ENCODE data around the gene SYMPK. TPM values are rescaled to one million over a fixed set of nuclear protein-coding genes. Genes with fewer than 3 reads are reported as not detected.

The SYMPK gene
- total and polyA plus RNA-seq, 9 donors = 24.8 to 61.9 (median 50.1) TPM

GRCh38 chr19:45781214-45782161 is 81.5 kb downstream of the SYMPK start:
- Histone ChIP-seq H3K4me3 (peak overlapping the region; percentile 50), H3K4me1 (ENCODE audit: insufficient read depth) (peaks cover 17% of the 10 kb centered on the region), H3K36me3 (no peaks in the 10 kb centered on the region), H3K9me3 (no peaks in the 10 kb centered on the region), H3K27ac (peak overlapping the region; percentile 35 to 78), H3K27me3 (no peaks in the 10 kb centered on the region)
- WGBS, 3 donors = 31 to 47% (median 35%) methylated on average over 17 of the region's 17 CpGs
- TF ChIP-seq, protein P1, sequence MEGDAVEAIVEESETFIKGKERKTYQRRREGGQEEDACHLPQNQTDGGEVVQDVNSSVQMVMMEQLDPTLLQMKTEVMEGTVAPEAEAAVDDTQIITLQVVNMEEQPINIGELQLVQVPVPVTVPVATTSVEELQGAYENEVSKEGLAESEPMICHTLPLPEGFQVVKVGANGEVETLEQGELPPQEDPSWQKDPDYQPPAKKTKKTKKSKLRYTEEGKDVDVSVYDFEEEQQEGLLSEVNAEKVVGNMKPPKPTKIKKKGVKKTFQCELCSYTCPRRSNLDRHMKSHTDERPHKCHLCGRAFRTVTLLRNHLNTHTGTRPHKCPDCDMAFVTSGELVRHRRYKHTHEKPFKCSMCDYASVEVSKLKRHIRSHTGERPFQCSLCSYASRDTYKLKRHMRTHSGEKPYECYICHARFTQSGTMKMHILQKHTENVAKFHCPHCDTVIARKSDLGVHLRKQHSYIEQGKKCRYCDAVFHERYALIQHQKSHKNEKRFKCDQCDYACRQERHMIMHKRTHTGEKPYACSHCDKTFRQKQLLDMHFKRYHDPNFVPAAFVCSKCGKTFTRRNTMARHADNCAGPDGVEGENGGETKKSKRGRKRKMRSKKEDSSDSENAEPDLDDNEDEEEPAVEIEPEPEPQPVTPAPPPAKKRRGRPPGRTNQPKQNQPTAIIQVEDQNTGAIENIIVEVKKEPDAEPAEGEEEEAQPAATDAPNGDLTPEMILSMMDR (IDR thresholded peaks at IDR 0.05) = no peak
- no peak for TF ChIP-seq POLR2A (IDR thresholded peaks at IDR 0.05)
- no peak for TF ChIP-seq EP300 (IDR thresholded peaks at IDR 0.05)
- peak in 4 of 5 donors; percentile 41 to 57 (median 52) for DNase-seq
- intact Hi-C loops (cut with DNase I) = loop anchor here in 1 of 4 donors (5.0 kb wide), 1 partner anchor 274 kb away; the partner anchor contains the start of gene VASP

- H3K4me3 ChIP-seq = peak overlapping the region; percentile 50
- TF ChIP-seq, protein P1 (IDR thresholded peaks at IDR 0.05) = no peak
- TF ChIP-seq EP300 (IDR thresholded peaks at IDR 0.05) (no peak), POLR2A (IDR thresholded peaks at IDR 0.05) (no peak)
- peaks cover 17% of the 10 kb centered on the region for H3K4me1 ChIP-seq (ENCODE audit: insufficient read depth)
- H3K9me3 ChIP-seq = no peaks in the 10 kb centered on the region
- WGBS, 3 donors = 16 to 17% (median 16%) methylated on average over 13 of the region's 13 CpGs
- peak in 3 of 5 donors; percentile 33 to 43 (median 40) for DNase-seq
- intact Hi-C loops (cut with DNase I) = loop anchor here in 1 of 4 donors (5.0 kb wide), 1 partner anchor 273 kb away; the partner anchor contains the start of gene VASP
- H3K27me3 ChIP-seq = no peaks in the 10 kb centered on the region
- peak overlapping the region; percentile 35 to 78 for H3K27ac ChIP-seq
- no peaks in the 10 kb centered on the region for H3K36me3 ChIP-seq
These were observed 82.3 kb downstream of the SYMPK start for GRCh38 chr19:45780448-45781213.

- Histone ChIP-seq H3K9me3 (no peaks in the 10 kb centered on the region), H3K27me3 (no peaks in the 10 kb centered on the region), H3K4me3 (peak overlapping the region; percentile 50), H3K36me3 (no peaks in the 10 kb centered on the region), H3K4me1 (ENCODE audit: insufficient read depth) (peaks cover 17% of the 10 kb centered on the region), H3K27ac (peak overlapping the region in 1 of 2 donors; percentile 12)
- intact Hi-C loops (cut with DNase I) = loop anchor here in 1 of 4 donors (5.0 kb wide), 1 partner anchor 273 kb away; the partner anchor contains the start of gene VASP
- TF ChIP-seq POLR2A (IDR thresholded peaks at IDR 0.05) (no peak), EP300 (IDR thresholded peaks at IDR 0.05) (no peak)
- TF ChIP-seq, protein P1 (IDR thresholded peaks at IDR 0.05) = no peak
- WGBS, 3 donors = 34 to 47% (median 44%) methylated on average over 4 of the region's 4 CpGs
- DNase-seq = no peak
These were observed 82.8 kb downstream of the SYMPK start for GRCh38 chr19:45780146-45780447.

Data from ovary (tissue), 9 donors.